Measurements from ENCODE around the gene EYA4. TPM values are rescaled to one million over a fixed set of nuclear protein-coding genes. Genes with fewer than 3 reads are reported as not detected.

EYA4 gene
- total RNA-seq, 3 donors from 2014 or later, result 0.33 to 4.2 (median 0.44) TPM

DNA sequence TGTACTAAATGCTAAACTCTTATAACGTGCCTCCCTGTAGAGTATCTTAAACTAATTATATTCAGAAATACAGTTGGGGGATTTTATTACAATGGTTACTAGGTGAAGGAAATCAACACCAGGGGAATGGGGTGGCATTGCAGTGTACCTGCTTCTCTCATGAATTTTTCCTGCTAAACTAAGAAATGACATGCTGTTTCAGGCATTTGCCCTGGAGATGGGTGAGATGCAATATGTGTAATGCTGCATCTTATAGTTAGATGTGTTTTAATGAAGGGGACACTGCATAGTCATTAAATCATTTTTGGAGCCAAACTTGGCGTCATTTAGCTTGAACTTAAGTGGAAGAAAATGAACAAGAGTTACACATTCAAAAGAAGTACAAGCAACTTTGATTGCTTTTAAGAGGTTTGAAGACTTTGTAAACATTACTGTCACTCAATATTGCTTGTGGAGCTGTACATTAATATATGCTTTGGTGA, 4.3 kb downstream of the EYA4 start:
- H3K4me1 ChIP-seq, result peaks cover 0 to 3% of the 10 kb centered on the region in 2 donors
- no peak overlapping the region for H3K4me3 ChIP-seq
- peaks cover 0 to 65% of the 10 kb centered on the region in 2 donors for H3K27me3 ChIP-seq
- intact Hi-C loops (cut with DNase I; ENCODE audit: low total_unique reads), result no loop called here
- H3K27ac ChIP-seq, result no peak overlapping the region
- TF ChIP-seq, protein P1, sequence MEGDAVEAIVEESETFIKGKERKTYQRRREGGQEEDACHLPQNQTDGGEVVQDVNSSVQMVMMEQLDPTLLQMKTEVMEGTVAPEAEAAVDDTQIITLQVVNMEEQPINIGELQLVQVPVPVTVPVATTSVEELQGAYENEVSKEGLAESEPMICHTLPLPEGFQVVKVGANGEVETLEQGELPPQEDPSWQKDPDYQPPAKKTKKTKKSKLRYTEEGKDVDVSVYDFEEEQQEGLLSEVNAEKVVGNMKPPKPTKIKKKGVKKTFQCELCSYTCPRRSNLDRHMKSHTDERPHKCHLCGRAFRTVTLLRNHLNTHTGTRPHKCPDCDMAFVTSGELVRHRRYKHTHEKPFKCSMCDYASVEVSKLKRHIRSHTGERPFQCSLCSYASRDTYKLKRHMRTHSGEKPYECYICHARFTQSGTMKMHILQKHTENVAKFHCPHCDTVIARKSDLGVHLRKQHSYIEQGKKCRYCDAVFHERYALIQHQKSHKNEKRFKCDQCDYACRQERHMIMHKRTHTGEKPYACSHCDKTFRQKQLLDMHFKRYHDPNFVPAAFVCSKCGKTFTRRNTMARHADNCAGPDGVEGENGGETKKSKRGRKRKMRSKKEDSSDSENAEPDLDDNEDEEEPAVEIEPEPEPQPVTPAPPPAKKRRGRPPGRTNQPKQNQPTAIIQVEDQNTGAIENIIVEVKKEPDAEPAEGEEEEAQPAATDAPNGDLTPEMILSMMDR (IDR thresholded peaks at IDR 0.05), result no peak
- TF ChIP-seq POLR2AphosphoS5 (IDR thresholded peaks at IDR 0.05) (no peak), POLR2A (IDR thresholded peaks at IDR 0.05) (no peak)
- no peaks in the 10 kb centered on the region for H3K9me3 ChIP-seq
- H3K36me3 ChIP-seq, result no peaks in the 10 kb centered on the region
- no peak for DNase-seq (ENCODE audit: low spot score in 2 of 2)

DNA sequence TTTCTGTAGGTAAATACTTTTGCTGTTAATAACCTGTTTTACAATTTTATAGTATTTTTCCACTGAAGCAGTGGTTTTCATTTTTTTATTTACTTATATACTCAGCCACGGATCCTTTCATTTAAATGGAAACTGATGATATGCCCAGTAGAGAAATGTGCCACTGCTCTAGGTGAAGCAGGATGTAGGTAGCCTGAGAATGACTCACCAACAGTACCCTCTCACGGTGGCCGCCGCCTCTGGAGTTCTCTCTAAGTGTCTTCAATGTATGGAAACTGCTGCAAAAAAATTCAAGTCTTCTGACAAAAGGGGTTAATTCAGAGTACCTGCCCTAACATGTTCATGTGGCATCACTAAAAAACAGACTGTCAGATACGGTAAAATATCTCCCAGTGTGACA, 6.4 kb downstream of the EYA4 start:
- intact Hi-C loops (cut with DNase I; ENCODE audit: low total_unique reads), result no loop called here
- DNase-seq (ENCODE audit: low spot score in 2 of 2), result no peak
- no peaks in the 10 kb centered on the region for H3K9me3 ChIP-seq
- H3K36me3 ChIP-seq, result no peaks in the 10 kb centered on the region
- H3K4me3 ChIP-seq, result no peak overlapping the region
- no peak overlapping the region for H3K27ac ChIP-seq
- no peaks in the 10 kb centered on the region for H3K4me1 ChIP-seq
- TF ChIP-seq POLR2AphosphoS5 (IDR thresholded peaks at IDR 0.05) (no peak), POLR2A (IDR thresholded peaks at IDR 0.05) (no peak)
- TF ChIP-seq, protein P1 (IDR thresholded peaks at IDR 0.05), result no peak
- H3K27me3 ChIP-seq, result peaks cover 0 to 53% of the 10 kb centered on the region in 2 donors

DNA sequence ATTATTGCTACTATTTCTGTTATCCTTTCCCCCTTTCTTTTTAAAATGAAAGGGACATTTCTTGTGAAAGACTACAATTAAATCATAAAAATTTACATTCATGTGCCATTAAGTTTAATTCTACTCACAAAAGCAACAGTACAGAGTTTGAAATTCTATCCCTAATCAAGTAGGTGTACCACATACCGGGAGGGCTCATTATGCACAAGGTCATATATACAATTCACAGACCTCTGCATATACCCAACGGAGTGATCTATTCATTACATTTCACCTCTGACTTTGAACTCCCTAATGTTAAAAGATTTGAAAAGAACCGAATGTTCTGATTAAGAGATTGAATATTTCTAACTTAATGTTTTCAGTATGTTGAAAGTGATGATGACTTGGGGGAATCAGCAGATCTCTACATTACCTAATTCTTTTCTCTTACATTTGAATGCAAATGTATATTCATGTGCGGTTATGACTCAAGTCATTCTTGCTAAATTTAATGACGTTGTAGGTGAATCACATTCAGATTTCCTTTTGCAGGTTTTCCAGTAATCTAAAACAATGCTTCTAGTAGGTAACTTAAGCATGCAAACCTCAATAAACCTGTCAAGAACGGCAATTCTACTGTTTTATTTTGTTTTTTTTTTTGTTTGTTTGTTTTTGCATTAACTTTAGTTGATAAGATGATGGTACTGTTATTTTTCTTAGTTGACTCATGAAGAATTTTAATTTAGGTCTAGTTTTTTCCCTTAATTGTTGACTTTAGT, 7.3 kb downstream of the EYA4 start:
- H3K4me1 ChIP-seq, result no peaks in the 10 kb centered on the region
- no peaks in the 10 kb centered on the region for H3K9me3 ChIP-seq
- no peak overlapping the region for H3K4me3 ChIP-seq
- peaks cover 0 to 47% of the 10 kb centered on the region in 2 donors for H3K27me3 ChIP-seq
- TF ChIP-seq POLR2A (IDR thresholded peaks at IDR 0.05), result no peak
- no peak for TF ChIP-seq POLR2AphosphoS5 (IDR thresholded peaks at IDR 0.05)
- TF ChIP-seq, protein P1 (IDR thresholded peaks at IDR 0.05), result no peak
- DNase-seq (ENCODE audit: low spot score in 2 of 2), result no peak
- intact Hi-C loops (cut with DNase I; ENCODE audit: low total_unique reads), result no loop called here
- H3K27ac ChIP-seq, result no peak overlapping the region
- H3K36me3 ChIP-seq, result no peaks in the 10 kb centered on the region

DNA sequence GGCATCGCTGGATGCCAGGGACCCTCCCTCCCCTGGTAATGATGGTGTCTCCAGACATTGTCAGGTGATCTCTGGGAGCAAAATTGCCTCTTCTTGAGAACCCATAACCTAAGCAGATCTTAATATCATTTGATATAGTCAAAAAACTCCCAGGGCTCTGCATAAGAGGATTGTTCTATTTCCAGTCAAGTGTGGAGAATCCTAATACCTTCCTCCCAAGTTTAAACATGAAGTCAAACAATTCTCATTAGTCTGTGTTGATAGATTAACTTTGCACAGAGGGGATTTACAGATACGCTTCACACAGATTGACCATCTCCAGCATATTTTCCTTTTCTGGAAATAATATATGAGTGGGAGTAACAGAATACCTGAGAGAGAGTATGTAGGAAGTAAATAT, 10.5 kb downstream of the EYA4 start:
- DNase-seq (ENCODE audit: low spot score in 2 of 2), result no peak
- no peaks in the 10 kb centered on the region for H3K9me3 ChIP-seq
- H3K27ac ChIP-seq, result no peak overlapping the region
- H3K4me3 ChIP-seq, result no peak overlapping the region
- H3K4me1 ChIP-seq, result no peaks in the 10 kb centered on the region
- H3K27me3 ChIP-seq, result peaks cover 0 to 28% of the 10 kb centered on the region in 2 donors
- TF ChIP-seq POLR2AphosphoS5 (IDR thresholded peaks at IDR 0.05), result no peak
- no peak for TF ChIP-seq POLR2A (IDR thresholded peaks at IDR 0.05)
- TF ChIP-seq, protein P1 (IDR thresholded peaks at IDR 0.05), result no peak
- intact Hi-C loops (cut with DNase I; ENCODE audit: low total_unique reads), result no loop called here
- H3K36me3 ChIP-seq, result peaks cover 5% of the 10 kb centered on the region

DNA sequence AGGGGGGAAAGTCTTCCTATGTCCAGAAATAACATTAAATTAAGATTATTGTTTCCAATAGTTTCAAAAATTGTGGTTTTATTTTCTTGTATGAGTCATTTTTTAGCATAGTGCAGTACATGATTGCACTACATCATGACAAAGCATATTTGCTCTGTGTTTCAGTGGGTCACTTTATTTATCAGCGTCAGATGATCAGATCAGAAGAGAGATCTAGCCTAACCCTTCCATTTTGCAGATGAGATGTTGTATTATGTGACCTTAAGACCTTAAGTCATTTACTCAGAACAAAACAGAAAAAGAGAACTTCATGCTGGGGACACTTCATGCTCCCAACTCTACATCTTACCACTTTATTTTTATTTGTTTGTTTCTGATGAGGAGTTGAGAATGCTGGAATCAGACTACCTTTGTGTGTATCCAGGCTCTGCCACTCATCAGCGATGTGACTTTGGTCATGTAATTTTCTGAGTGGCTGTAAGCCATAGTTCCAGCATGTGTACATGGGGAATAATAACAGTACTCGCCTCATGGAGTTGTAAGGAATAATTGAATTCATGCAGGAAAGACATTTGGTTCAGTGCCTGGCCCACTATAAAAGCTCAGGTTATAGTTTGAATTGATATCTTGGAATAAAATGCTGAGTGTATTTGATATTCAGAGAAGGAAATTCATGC, 13.5 kb downstream of the EYA4 start:
- TF ChIP-seq POLR2AphosphoS5 (IDR thresholded peaks at IDR 0.05), result no peak
- TF ChIP-seq POLR2A (IDR thresholded peaks at IDR 0.05), result no peak
- TF ChIP-seq, protein P1 (IDR thresholded peaks at IDR 0.05), result no peak
- no peak for DNase-seq (ENCODE audit: low spot score in 2 of 2)
- intact Hi-C loops (cut with DNase I; ENCODE audit: low total_unique reads), result no loop called here
- H3K27ac ChIP-seq, result no peak overlapping the region
- H3K27me3 ChIP-seq, result peaks cover 0 to 22% of the 10 kb centered on the region in 2 donors
- H3K4me3 ChIP-seq, result no peak overlapping the region
- no peaks in the 10 kb centered on the region for H3K4me1 ChIP-seq
- H3K9me3 ChIP-seq, result no peaks in the 10 kb centered on the region
- peaks cover 5% of the 10 kb centered on the region for H3K36me3 ChIP-seq

Measured in breast epithelium (tissue), 4 donors.